ENCODE results near the gene USP34. TPM values are rescaled to one million over a fixed set of nuclear protein-coding genes. Genes with fewer than 3 reads are reported as not detected.
"Not testable (repeated sequence)": the region's sequence is repeated elsewhere in the genome, so short reads cannot be mapped to it uniquely, and the experiment has no call there.

USP34 gene
- total RNA-seq, 1 donor: 154 TPM

DNA sequence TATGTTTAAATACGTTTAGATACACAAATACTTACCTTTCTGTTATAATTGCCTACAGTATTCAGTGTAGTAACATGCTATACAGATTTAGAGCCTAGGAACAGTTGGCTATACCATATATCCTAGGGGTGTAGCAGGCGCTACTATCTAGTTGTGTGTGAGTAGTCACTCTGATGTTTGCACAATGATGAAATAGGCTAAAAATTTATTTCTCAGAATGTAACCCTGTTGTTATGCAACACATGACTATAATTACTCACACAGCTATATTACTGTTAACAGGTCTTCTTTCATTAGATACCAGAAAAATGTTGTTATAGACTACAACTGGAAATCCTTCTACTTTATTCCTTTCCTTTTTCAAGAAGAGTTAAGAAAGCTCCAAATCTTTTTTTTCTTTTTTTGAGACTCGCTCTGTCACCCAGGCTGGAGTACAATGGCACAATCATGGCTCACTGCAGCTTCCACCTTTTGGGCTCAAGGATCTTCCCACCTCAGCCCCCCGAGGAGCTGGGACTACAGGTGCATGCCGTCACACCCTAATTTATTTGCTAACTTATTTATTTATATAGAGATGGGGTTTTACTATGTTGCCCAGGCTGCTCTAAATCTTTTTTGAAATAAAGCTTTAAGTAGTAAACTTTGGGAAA is 260.4 kb downstream of the USP34 start:
- no peak for TF ChIP-seq CTCF (IDR thresholded peaks at IDR 0.05; ENCODE audit: insufficient read depth, low read depth, low read length)

DNA sequence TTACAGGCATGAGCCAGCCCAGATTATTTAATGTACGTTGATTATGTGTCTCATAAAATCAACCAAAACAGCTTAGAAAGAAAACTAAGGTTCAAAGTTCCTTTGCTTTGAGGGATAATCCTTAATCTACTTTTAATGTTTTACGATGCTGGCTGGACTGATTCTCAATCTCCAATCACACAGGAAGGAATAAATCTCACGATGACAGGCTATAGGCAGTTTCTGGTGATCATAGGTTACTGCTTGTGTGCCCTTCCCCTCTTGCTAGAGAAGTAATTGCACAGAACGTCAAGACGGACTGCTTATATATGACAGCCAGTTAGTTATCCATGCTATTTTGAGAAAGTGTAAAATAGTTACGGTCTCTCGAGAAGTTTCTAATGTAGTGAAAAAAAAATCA is 265.8 kb downstream of the USP34 start:
- H3K4me3 ChIP-seq (ENCODE audit: low read depth, low read length): no peak overlapping the region
- no peak for TF ChIP-seq CTCF (IDR thresholded peaks at IDR 0.05; ENCODE audit: insufficient read depth, low read depth, low read length)
- peak; percentile 26 for DNase-seq (ENCODE audit: low read depth)

More for the DNA sequence above, 260.4 kb downstream of the USP34 start:
- H3K4me3 ChIP-seq (ENCODE audit: low read depth, low read length): no peak overlapping the region
- peak; percentile 89 for DNase-seq (ENCODE audit: low read depth)

DNA sequence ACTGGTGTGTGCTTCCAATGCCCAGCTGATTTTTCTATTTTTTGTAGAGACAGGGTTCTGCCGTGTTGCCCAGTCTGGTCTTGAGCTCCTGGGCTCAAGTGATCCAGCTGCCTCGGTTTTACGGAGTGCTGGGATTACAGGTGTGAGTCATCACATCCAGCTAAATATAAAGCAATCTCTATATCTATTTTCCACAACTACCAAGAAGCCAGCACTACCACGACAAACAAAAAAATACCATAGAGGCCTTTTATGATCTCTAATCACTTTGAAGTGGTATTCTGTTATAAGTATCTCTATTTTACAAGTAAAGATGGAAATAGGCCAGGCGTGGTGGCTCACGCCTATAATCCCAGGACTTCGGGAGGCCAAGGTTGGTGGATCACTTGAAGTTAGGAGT is 274.2 kb downstream of the USP34 start:
- H3K4me3 ChIP-seq (ENCODE audit: low read depth, low read length): no peak overlapping the region
- no peak for TF ChIP-seq CTCF (IDR thresholded peaks at IDR 0.05; ENCODE audit: insufficient read depth, low read depth, low read length)
- DNase-seq (ENCODE audit: low read depth): peak; percentile 69

- not testable (repeated sequence) for H3K4me3 ChIP-seq (ENCODE audit: low read depth, low read length); DNase-seq (ENCODE audit: low read depth)
Measured at GRCh38 chr2:61194646-61195045, 276.2 kb downstream of the USP34 start.

DNA sequence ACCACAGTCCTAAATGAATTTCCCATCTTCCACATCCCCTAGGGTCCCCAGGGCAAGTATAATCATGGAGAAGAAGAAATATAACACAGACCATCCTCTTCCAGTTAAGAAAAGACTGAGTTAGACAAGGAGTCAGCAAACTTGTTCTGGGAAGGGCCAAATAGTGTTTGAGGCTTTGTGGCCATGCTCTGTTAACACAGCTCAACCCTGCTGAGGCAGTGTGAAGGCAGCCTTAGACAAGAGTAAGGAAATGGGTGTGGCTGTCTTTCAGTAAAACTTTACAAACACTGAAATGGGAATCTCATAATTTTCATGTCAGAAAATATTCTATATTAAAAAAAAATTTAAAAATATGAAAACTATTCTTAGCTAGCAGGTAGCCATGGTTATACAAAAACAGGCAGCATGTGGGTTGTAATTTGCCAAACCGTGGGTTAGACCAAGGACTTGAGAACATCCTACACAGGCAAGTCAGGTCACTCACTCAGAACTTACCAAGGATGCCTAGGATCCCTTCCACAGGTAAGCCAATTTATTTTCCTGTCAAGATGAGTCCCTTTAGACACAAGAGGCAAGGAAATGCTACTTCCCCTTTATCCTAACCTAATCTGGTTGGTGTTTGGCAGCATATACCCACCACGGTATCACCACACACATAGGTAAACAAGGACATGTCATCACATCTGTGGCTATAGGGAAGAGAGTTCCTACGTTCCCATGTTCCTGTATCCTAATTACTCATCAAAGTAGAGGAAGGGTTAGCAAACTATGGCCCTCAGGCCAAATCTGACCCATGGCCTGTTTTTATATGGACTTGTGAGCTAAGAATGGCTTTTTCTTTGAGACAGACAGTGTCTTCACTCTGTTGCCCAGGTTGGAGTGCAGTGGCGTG is 277.0 kb downstream of the USP34 start:
- H3K4me3 ChIP-seq (ENCODE audit: low read depth, low read length): no peak overlapping the region
- DNase-seq (ENCODE audit: low read depth): no peak
- TF ChIP-seq CTCF (IDR thresholded peaks at IDR 0.05; ENCODE audit: insufficient read depth, low read depth, low read length): no peak

DNA sequence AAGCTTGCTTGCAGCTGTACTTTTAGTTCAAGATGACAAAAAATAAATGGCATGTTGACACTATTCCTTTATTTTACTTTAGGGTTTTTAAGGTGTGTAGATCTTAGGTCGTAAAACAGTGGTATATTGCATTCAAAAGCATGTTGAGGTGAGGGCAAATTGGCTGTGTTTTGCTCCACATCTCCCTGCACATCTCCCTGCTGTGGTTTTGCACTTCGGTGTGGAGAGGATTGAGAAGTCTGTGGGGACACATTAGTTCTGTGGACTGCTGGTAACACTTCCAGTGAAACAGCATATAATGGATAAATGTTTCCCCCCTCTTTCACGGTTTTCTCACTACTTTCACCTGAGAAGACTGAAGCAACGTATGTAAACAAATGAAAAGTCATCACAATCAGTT is 283.8 kb downstream of the USP34 start:
- no peak overlapping the region for H3K4me3 ChIP-seq (ENCODE audit: low read depth, low read length)
- TF ChIP-seq CTCF (IDR thresholded peaks at IDR 0.05; ENCODE audit: insufficient read depth, low read depth, low read length): no peak
- no peak for DNase-seq (ENCODE audit: low read depth)

GRCh38 chr2:61185231-61185728 is 285.6 kb downstream of the USP34 start:
- no peak overlapping the region for H3K4me3 ChIP-seq (ENCODE audit: low read depth, low read length)
- no peak for TF ChIP-seq CTCF (IDR thresholded peaks at IDR 0.05; ENCODE audit: insufficient read depth, low read depth, low read length)
- no peak for DNase-seq (ENCODE audit: low read depth)
